HCT116 (cell line): ENCODE data around the gene FIZ1. TPM values are rescaled to one million over a fixed set of nuclear protein-coding genes. Genes with fewer than 3 reads are reported as not detected.

ENCODE experiments used
- ATAC-seq: fragments of 200-7000 bp; cut with Tn5 transposase; 2 replicates; pipeline ENCODE4 v1.9.1; 2020; ENCODE audit warnings: mild to moderate bottlenecking, moderate library complexity
- BruUV-seq: library from RNA; stranded (reverse); fragments of 400-500 nt; replicated peaks from 2 replicates; lab custom pipeline; 2021; lab: Mats Ljungman, UMichigan
- CTCF ChIA-PET: fragments of 300-600 bp; sonication (Branson Sonifier 250); formaldehyde crosslinking; loops from one replicate; lab custom pipeline; 2021; ENCODE audit warnings: antibody characterized with exemption; lab: Charles Lee
- POLR2A ChIA-PET: fragments of 300-600, 350-600 bp; sonication (Branson Sonifier 250); formaldehyde crosslinking; loops from one replicate; lab custom pipeline; 2021; ENCODE audit warnings: antibody characterized with exemption; lab: Charles Lee
- RAD21 ChIA-PET, 2 experiments: fragments of 300-600 bp; sonication (Branson Sonifier 250); formaldehyde crosslinking; loops; one replicate each; lab custom pipeline; 2023; ENCODE audit warnings: low total read pairs in 2 of 2; ENCODE audit not compliant: uncharacterized antibody in 2 of 2, unreplicated experiment in 2 of 2, low non-redundant PET in 1 of 2; lab: Charles Lee
- DNase-seq: peaks from one replicate; pipeline ENCODE4 v3.0.0-alpha.2; 2010; ENCODE audit warnings: low read depth, low spot score
- H2AFZ ChIP-seq: fragments of 200-600 bp; shearing (Covaris generic), sonication (generic); 2 replicates; pipeline ENCODE4 v1.6.1; 2017; ENCODE audit warnings: low read depth, mixed run types, mixed read lengths, antibody characterized with exemption, low read length; ENCODE audit not compliant: poor library complexity, severe bottlenecking
- H3K27ac ChIP-seq: 2 replicates; pipeline ENCODE4 v1.5.1; 2012; ENCODE audit warnings: low read depth, low read length
- H3K27me3 ChIP-seq: fragments of 200-600 bp; sonication (generic); 2 replicates; pipeline ENCODE4 v1.6.1; 2016; ENCODE audit warnings: mixed run types, low read length, mixed read lengths; ENCODE audit not compliant: insufficient read depth
- H3K36me3 ChIP-seq, 2 experiments: fragments of 200-500 bp in 1 of 2; fragments of 200-600 bp in 1 of 2; sonication (Bioruptor generic) in 1 of 2; sonication (generic) in 1 of 2; 2 replicates each; pipeline versions ENCODE4 v1.5.1 to v1.6.1; 2014 to 2016; ENCODE audit warnings: low read length in 2 of 2, inconsistent platforms in 1 of 2, mixed read lengths in 1 of 2, mixed run types in 1 of 2; ENCODE audit not compliant: insufficient read depth in 2 of 2, control insufficient read depth in 1 of 2
- H3K4me1 ChIP-seq, 2 experiments: fragments of 200-600 bp in 1 of 2; sonication (generic) in 1 of 2; 2 replicates each; pipeline versions ENCODE4 v1.5.1 to v1.6.1; 2012 to 2017; ENCODE audit warnings: low read length in 2 of 2, inconsistent platforms in 1 of 2, mild to moderate bottlenecking in 1 of 2, mixed read lengths in 1 of 2, mixed run types in 1 of 2, moderate library complexity in 1 of 2; ENCODE audit not compliant: insufficient read depth in 2 of 2, control insufficient read depth in 1 of 2
- H3K4me2 ChIP-seq: fragments of 200-600 bp; sonication (generic); 2 replicates; pipeline ENCODE4 v1.6.1; 2017; ENCODE audit warnings: mixed run types, low read length, mixed read lengths
- H3K4me3 ChIP-seq, 2 experiments: fragments of 200-600 bp in 1 of 2; sonication (generic) in 1 of 2; replicated peaks in 1 of 2; 2 replicates each; pipeline ENCODE4 v1.5.1; 2011 to 2016; ENCODE audit warnings: low read length in 2 of 2, control low read depth in 1 of 2, low read depth in 1 of 2, mild to moderate bottlenecking in 1 of 2, mixed read lengths in 1 of 2, mixed run types in 1 of 2
- H3K79me2 ChIP-seq: fragments of 200-600 bp; sonication (generic); 2 replicates; pipeline ENCODE4 v1.6.1; 2017; ENCODE audit warnings: mild to moderate bottlenecking, mixed run types, low read length, moderate library complexity, mixed read lengths; ENCODE audit not compliant: insufficient read depth
- H3K9ac ChIP-seq: fragments of 200-600 bp; sonication (generic); 2 replicates; pipeline ENCODE4 v1.6.1; 2016; ENCODE audit warnings: low read length, mixed read lengths
- H3K9me2 ChIP-seq: fragments of 200-600 bp; sonication (generic), shearing (Covaris generic); 2 replicates; pipeline ENCODE4 v1.6.1; 2017; ENCODE audit warnings: mixed run types, mild to moderate bottlenecking, moderate library complexity; ENCODE audit not compliant: insufficient read depth
- H3K9me3 ChIP-seq, 2 experiments: fragments of 200-500 bp in 1 of 2; fragments of 200-600 bp in 1 of 2; sonication (Bioruptor generic) in 1 of 2; sonication (generic) in 1 of 2; 2 replicates each; pipeline ENCODE4 v1.6.1; 2014 to 2017; ENCODE audit warnings: low read length in 2 of 2, mixed read lengths in 2 of 2, inconsistent platforms in 1 of 2, low read depth in 1 of 2, mild to moderate bottlenecking in 1 of 2, mixed run types in 1 of 2, moderate library complexity in 1 of 2; ENCODE audit not compliant: control insufficient read depth in 1 of 2, insufficient read depth in 1 of 2
- H4K20me1 ChIP-seq: fragments of 200-600 bp; sonication (generic), shearing (Covaris generic); 2 replicates; pipeline ENCODE4 v1.6.1; 2017; ENCODE audit warnings: mixed run types, mild to moderate bottlenecking, moderate library complexity; ENCODE audit not compliant: insufficient read depth
- CBX3 ChIP-seq: IDR thresholded peaks from 2 replicates; pipeline ENCODE4 v1.6.1; 2012; ENCODE audit warnings: low read depth
- EGR1 ChIP-seq: IDR thresholded peaks from 2 replicates; pipeline ENCODE4 v1.6.1; 2012; ENCODE audit warnings: low read depth
- POLR2A ChIP-seq: IDR thresholded peaks from 2 replicates; pipeline ENCODE4 v1.7.0; 2011; ENCODE audit warnings: borderline replicate concordance; ENCODE audit not compliant: insufficient read depth, insufficient read length; ENCODE audit errors: extremely low read depth
- POLR2AphosphoS5 ChIP-seq: IDR thresholded peaks from 2 replicates; pipeline ENCODE4 v1.6.1; 2011; ENCODE audit warnings: mild to moderate bottlenecking, low read depth, low read length, moderate library complexity
- RAD21 ChIP-seq: IDR thresholded peaks from 2 replicates; pipeline ENCODE4 v1.6.1; 2012; ENCODE audit warnings: low read depth, mild to moderate bottlenecking
- REST ChIP-seq: IDR thresholded peaks from 2 replicates; pipeline ENCODE4 v1.6.1; 2012; ENCODE audit warnings: low read depth
- SIN3A ChIP-seq: IDR thresholded peaks from 2 replicates; pipeline ENCODE4 v1.6.1; 2012; ENCODE audit warnings: low read depth
- SP1 ChIP-seq: IDR thresholded peaks from 2 replicates; pipeline ENCODE4 v1.6.1; 2012; ENCODE audit warnings: low read depth
- YY1 ChIP-seq: IDR thresholded peaks from 2 replicates; pipeline ENCODE4 v1.6.1; 2011; ENCODE audit warnings: low read length, low read depth, moderate library complexity, mild to moderate bottlenecking; ENCODE audit not compliant: insufficient replicate concordance; ENCODE audit errors: extremely low read depth
- intact Hi-C: fragments of 100-400 bp; cut with micrococcal nuclease; formaldehyde crosslinking; loops from 2 replicates; pipeline ENCODE4 v1.10.0; 2022
- total RNA-seq: library from RNA; stranded (reverse); gene quantifications from one replicate; pipeline ENCODE4 v1.2.1, GENCODE V29; 2021; ENCODE audit not compliant: unreplicated experiment
- TF ChIP-seq, protein P1 (sequence below): IDR thresholded peaks from 2 replicates; pipeline ENCODE4 v1.6.1; 2012

The FIZ1 gene
- total RNA-seq, 1 experiment from 2014 or later = 15.3 TPM

DNA sequence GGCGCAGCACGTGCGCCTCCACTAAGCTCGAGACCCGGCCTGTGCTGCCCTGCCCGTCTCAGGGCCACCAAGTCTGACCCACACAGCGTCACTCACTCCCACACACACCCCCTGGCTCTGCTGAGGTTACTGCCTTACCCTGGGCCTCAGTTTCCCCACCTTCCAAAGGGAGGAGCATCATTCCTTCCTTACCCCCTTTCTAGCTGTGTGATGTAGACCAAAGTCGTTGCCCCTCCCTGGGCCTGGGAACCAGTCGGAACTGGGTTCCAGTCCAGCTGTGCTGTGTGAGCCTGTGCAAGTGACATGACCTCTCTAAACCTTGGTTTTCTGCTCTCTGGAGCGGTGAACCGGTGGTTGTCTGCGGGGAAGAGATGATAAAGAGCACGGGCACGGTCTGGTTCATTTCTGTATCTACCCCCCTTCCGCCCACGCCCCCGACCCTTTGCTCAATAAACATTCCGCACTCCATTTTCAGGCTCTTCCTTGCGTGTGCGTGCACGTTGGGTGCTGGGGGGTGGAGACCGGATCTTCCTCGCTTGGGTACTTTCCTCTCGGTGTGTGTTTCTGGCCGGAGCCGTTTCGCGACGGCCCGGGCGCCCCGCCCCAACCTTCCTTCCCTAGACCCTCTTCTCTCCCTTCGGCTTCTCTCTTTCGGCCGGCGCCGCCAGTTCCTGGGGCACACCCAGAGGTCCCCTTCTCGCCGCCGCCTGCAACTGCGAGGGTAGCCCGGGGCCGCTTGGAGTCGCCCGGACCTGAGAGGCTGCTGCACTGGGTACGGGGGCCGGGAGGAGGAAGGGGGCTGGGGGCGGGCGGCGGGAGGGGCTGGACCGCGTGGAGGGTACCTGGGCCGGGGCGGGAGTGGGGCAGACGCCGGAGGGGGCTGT lies 43.9 kb upstream of the FIZ1 start, which contains the start of gene ZNF581:
Gene ZNF581, plus strand, starts transcription at position 647 of the 884 bp plus-strand sequence. CDS start 923 bp downstream, outside the sequence.
- peak; percentile 68 for ATAC-seq
- H3K4me2 ChIP-seq = peak within 1 kb of the TSS; percentile 75
- H2AFZ ChIP-seq = no peak within 1 kb of the TSS
- H3K4me3 ChIP-seq = peak within 1 kb of the TSS; percentile 94 to 97
- ChIA-PET POLR2A (interaction anchor here (1.0 to 1.9 kb wide), 5 partner anchors 8 to 44 kb away, joined by 3 to 15 read pairs (median 5); partner anchors contain the start of genes FIZ1, U2AF2 and ZNF784), RAD21 (interaction anchor here (0.6 kb wide), 3 partner anchors 9 to 497 kb away, joined by 4 to 10 read pairs (median 4); no protein-coding TSS in a partner anchor), CTCF (interaction anchor here (0.8 to 2.8 kb wide), 2 partner anchors 10 to 11 kb away, joined by 4 to 12 read pairs; partner anchors contain the start of gene U2AF2)
- no TSS peak for BruUV-seq
- no peaks in the 10 kb centered on the region for H4K20me1 ChIP-seq
- H3K27ac ChIP-seq = peak within 1 kb of the TSS; percentile 96
- H3K27me3 ChIP-seq = no peaks in the 10 kb centered on the region
- peaks cover 10 to 12% of the 10 kb centered on the region in 2 experiments; a peak in 3 of 4 replicates for H3K36me3 ChIP-seq
- peaks cover 57% of the 10 kb centered on the region for H3K79me2 ChIP-seq
- H3K9ac ChIP-seq = peak within 1 kb of the TSS; percentile 99
- H3K9me3 ChIP-seq = no peaks in the 10 kb centered on the region
- TF ChIP-seq YY1 (peak; percentile 68), EGR1 (peak; percentile 79), CBX3 (no peak; the same call in 1 of the 2 replicates), POLR2AphosphoS5 (peak; percentile 70), POLR2A (peak; percentile 91), SIN3A (peak; percentile 37; the same call in 1 of the 2 replicates), RAD21 (no peak), REST (no peak), SP1 (peak; percentile 69)
- TF ChIP-seq, protein P1, sequence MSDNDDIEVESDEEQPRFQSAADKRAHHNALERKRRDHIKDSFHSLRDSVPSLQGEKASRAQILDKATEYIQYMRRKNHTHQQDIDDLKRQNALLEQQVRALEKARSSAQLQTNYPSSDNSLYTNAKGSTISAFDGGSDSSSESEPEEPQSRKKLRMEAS = peak; percentile 61
- TF ChIP-seq, all 23 proteins: peak for 7
- DNase-seq = no peak
- Histone ChIP-seq H3K4me1 (peaks cover 16 to 51% of the 10 kb centered on the region in 2 experiments; a peak in 3 of 4 replicates), H3K9me2 (no peaks in the 10 kb centered on the region)
- intact Hi-C loops = no loop called here
